ENCODE measurements around the gene RGS9.
A peak's percentile ranks its signal among the peaks of the same experiment; 100 is the strongest.

RGS9 gene

GRCh38 chr17:65222214-65222738, 85.1 kb downstream of the RGS9 start:
- H3K4me3 ChIP-seq (ENCODE audit: low read depth, low read length) = no peak overlapping the region
- no peak for DNase-seq (ENCODE audit: low read depth)
- TF ChIP-seq CTCF (IDR thresholded peaks at IDR 0.05; ENCODE audit: insufficient read depth, low read depth, low read length, missing control alignments) = no peak

- TF ChIP-seq CTCF (IDR thresholded peaks at IDR 0.05; ENCODE audit: insufficient read depth, low read depth, low read length, missing control alignments) = no peak
- no peak overlapping the region for H3K4me3 ChIP-seq (ENCODE audit: low read depth, low read length)
- no peak for DNase-seq (ENCODE audit: low read depth)
Observed at GRCh38 chr17:65225061-65225460, 87.9 kb downstream of the RGS9 start.

- H3K4me3 ChIP-seq (ENCODE audit: low read depth, low read length) = no peak overlapping the region
- TF ChIP-seq CTCF (IDR thresholded peaks at IDR 0.05; ENCODE audit: insufficient read depth, low read depth, low read length, missing control alignments) = no peak
Observed at GRCh38 chr17:65226227-65226626, 89.1 kb downstream of the RGS9 start.

GRCh38 chr17:65227637-65228036, 90.5 kb downstream of the RGS9 start:
- H3K4me3 ChIP-seq (ENCODE audit: low read depth, low read length) = no peak overlapping the region
- TF ChIP-seq CTCF (IDR thresholded peaks at IDR 0.05; ENCODE audit: insufficient read depth, low read depth, low read length, missing control alignments) = no peak
- DNase-seq (ENCODE audit: low read depth) = no peak

More at GRCh38 chr17:65226227-65226626, 89.1 kb downstream of the RGS9 start:
- no peak for DNase-seq (ENCODE audit: low read depth)

GRCh38 chr17:65228287-65228686, 91.1 kb downstream of the RGS9 start:
- no peak overlapping the region for H3K4me3 ChIP-seq (ENCODE audit: low read depth, low read length)
- TF ChIP-seq CTCF (IDR thresholded peaks at IDR 0.05; ENCODE audit: insufficient read depth, low read depth, low read length, missing control alignments) = no peak
- peak; percentile 4 for DNase-seq (ENCODE audit: low read depth)

- no peak for TF ChIP-seq CTCF (IDR thresholded peaks at IDR 0.05; ENCODE audit: insufficient read depth, low read depth, low read length, missing control alignments)
- DNase-seq (ENCODE audit: low read depth) = peak; percentile 85
- no peak overlapping the region; the same call in 1 of the 2 replicates for H3K4me3 ChIP-seq (ENCODE audit: low read depth, low read length)
Observed at GRCh38 chr17:65228734-65229620, 91.8 kb downstream of the RGS9 start.

All from GM12865 (cell line).